NB4 (cell line): ENCODE results near the gene SOX2.

Experiments used
- CTCF ChIP-seq: IDR thresholded peaks from one replicate; pipeline ENCODE4 v1.5.1; 2012; ENCODE audit warnings: low read depth, low read length
- MAX ChIP-seq: IDR thresholded peaks from 2 replicates; pipeline ENCODE4 v1.6.1; 2011; ENCODE audit warnings: low read depth, low read length
- POLR2A ChIP-seq: IDR thresholded peaks from 2 replicates; pipeline ENCODE4 v1.6.1; 2011; ENCODE audit warnings: mild to moderate bottlenecking; ENCODE audit not compliant: insufficient read length; ENCODE audit errors: extremely low read depth

GRCh38 chr3:181691901-181692300 is 19.8 kb upstream of the SOX2 start:
- no peak for TF ChIP-seq CTCF
- no peak for TF ChIP-seq POLR2A
- no peak for TF ChIP-seq MAX
